WTC11 (cell line): ENCODE results near the gene SEMA4D.

Experiments used
- ATF1 ChIP-seq: sonication (generic); formaldehyde crosslinking; IDR thresholded peaks from 2 replicates; pipeline ENCODE4 v1.8.1; 2023; ENCODE audit warnings: mild to moderate bottlenecking, moderate library complexity, missing genetic modification reagents
- ATF3 ChIP-seq: sonication (generic); formaldehyde crosslinking; conservative IDR thresholded peaks from 2 replicates; pipeline ENCODE4 v1.8.1; 2022; ENCODE audit warnings: mild to moderate bottlenecking, missing genetic modification reagents
- CREM ChIP-seq: sonication (generic); formaldehyde crosslinking; IDR thresholded peaks from 2 replicates; pipeline ENCODE4 v1.8.1; 2022; ENCODE audit warnings: mild to moderate bottlenecking, missing genetic modification reagents, moderate library complexity
- CTCF ChIP-seq: fragments of 200-600 bp; IDR thresholded peaks from 2 replicates; pipeline ENCODE4 v1.8.0; 2022; ENCODE audit warnings: antibody characterized with exemption
- EMX1 ChIP-seq: fragments of 250-450 bp; sonication (Bioruptor Pico); IDR thresholded peaks from 2 replicates; pipeline ENCODE4 v1.8.0; 2021; ENCODE audit warnings: mild to moderate bottlenecking
- FOXJ3 ChIP-seq: sonication (generic); formaldehyde crosslinking; IDR thresholded peaks from 2 replicates; pipeline ENCODE4 v1.9.0; 2021; ENCODE audit warnings: missing genetic modification reagents, mild to moderate bottlenecking, borderline replicate concordance
- FOXK1 ChIP-seq: sonication (generic); formaldehyde crosslinking; IDR thresholded peaks from 2 replicates; pipeline ENCODE4 v1.8.0; 2022; ENCODE audit warnings: mild to moderate bottlenecking, moderate library complexity, missing genetic modification reagents
- RELA ChIP-seq: sonication (generic); formaldehyde crosslinking; IDR thresholded peaks from 2 replicates; pipeline ENCODE4 v1.8.1; 2022; ENCODE audit warnings: missing genetic modification reagents, mild to moderate bottlenecking, borderline replicate concordance
- SMAD3 ChIP-seq: sonication (generic); formaldehyde crosslinking; IDR thresholded peaks from 2 replicates; pipeline ENCODE4 v1.8.0; 2022; ENCODE audit warnings: missing genetic modification reagents, mild to moderate bottlenecking, borderline replicate concordance
- USF2 ChIP-seq: sonication (generic); formaldehyde crosslinking; IDR thresholded peaks from 2 replicates; pipeline ENCODE4 v1.8.1; 2023; ENCODE audit warnings: mild to moderate bottlenecking, missing genetic modification reagents, moderate library complexity
- TF ChIP-seq, protein P1 (sequence below): sonication (generic); formaldehyde crosslinking; IDR thresholded peaks from 2 replicates; pipeline ENCODE4 v1.8.1; 2022; ENCODE audit warnings: mild to moderate bottlenecking, moderate library complexity, missing genetic modification reagents
- TF ChIP-seq, protein P2 (sequence below): sonication (generic); formaldehyde crosslinking; IDR thresholded peaks from 2 replicates; pipeline ENCODE4 v1.8.0; 2022; ENCODE audit warnings: missing genetic modification reagents

DNA sequence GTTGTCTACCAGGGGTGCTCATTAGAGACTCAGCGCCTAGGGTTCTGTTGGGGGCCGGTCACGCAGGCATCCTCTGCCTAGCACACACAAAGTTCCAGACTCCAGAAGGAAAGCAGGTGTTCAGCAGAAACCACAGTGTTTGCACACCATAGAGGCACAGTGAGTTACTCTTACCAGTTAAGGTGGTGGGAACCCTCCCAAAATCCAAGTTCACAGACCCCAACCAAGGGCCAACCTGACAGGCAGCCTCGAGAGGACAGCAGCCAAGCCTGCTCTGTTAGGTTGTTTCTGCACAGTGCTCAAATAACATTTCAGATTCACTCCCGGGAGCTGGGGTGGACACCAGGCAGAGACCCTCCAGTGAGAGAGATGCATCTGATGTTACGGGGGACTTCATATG is 143.4 kb downstream of the SEMA4D start:
- TF ChIP-seq CTCF, result no peak
- TF ChIP-seq CREM (CRISPR knock-in tag), result no peak
- TF ChIP-seq, protein P1, sequence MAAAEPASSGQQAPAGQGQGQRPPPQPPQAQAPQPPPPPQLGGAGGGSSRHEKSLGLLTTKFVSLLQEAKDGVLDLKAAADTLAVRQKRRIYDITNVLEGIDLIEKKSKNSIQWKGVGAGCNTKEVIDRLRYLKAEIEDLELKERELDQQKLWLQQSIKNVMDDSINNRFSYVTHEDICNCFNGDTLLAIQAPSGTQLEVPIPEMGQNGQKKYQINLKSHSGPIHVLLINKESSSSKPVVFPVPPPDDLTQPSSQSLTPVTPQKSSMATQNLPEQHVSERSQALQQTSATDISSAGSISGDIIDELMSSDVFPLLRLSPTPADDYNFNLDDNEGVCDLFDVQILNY (CRISPR knock-in tag), result no peak
- TF ChIP-seq FOXJ3 (CRISPR knock-in tag), result no peak
- TF ChIP-seq ATF1 (CRISPR knock-in tag), result no peak
- no peak for TF ChIP-seq SMAD3 (CRISPR knock-in tag)
- no peak for TF ChIP-seq USF2 (CRISPR knock-in tag)
- TF ChIP-seq, protein P2, sequence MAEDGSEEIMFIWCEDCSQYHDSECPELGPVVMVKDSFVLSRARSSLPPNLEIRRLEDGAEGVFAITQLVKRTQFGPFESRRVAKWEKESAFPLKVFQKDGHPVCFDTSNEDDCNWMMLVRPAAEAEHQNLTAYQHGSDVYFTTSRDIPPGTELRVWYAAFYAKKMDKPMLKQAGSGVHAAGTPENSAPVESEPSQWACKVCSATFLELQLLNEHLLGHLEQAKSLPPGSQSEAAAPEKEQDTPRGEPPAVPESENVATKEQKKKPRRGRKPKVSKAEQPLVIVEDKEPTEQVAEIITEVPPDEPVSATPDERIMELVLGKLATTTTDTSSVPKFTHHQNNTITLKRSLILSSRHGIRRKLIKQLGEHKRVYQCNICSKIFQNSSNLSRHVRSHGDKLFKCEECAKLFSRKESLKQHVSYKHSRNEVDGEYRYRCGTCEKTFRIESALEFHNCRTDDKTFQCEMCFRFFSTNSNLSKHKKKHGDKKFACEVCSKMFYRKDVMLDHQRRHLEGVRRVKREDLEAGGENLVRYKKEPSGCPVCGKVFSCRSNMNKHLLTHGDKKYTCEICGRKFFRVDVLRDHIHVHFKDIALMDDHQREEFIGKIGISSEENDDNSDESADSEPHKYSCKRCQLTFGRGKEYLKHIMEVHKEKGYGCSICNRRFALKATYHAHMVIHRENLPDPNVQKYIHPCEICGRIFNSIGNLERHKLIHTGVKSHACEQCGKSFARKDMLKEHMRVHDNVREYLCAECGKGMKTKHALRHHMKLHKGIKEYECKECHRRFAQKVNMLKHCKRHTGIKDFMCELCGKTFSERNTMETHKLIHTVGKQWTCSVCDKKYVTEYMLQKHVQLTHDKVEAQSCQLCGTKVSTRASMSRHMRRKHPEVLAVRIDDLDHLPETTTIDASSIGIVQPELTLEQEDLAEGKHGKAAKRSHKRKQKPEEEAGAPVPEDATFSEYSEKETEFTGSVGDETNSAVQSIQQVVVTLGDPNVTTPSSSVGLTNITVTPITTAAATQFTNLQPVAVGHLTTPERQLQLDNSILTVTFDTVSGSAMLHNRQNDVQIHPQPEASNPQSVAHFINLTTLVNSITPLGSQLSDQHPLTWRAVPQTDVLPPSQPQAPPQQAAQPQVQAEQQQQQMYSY (CRISPR knock-in tag), result no peak
- TF ChIP-seq FOXK1, result no peak
- no peak for TF ChIP-seq ATF3
- no peak for TF ChIP-seq EMX1
- TF ChIP-seq RELA (CRISPR knock-in tag), result no peak
